ENCODE results near the gene WWP2. TPM values are rescaled to one million over a fixed set of nuclear protein-coding genes. Genes with fewer than 3 reads are reported as not detected.
A peak's percentile ranks its signal among the peaks of the same experiment; 100 is the strongest.

WWP2 gene
- polyA plus RNA-seq, 3 donors = 29.6 to 54.4 (median 46.0) TPM

- Mint-ChIP-seq H3K4me3 (peak overlapping the region; percentile 99 to 100), H3K36me3 (peaks cover 23 to 35% of the 10 kb centered on the region in 2 donors), H3K27ac (peak overlapping the region in 4 of 7 donors; percentile 92 to 98 (median 96)), H3K4me1 (peaks cover 16% of the 10 kb centered on the region), H3K27me3 (ENCODE audit: low read depth in 3 of 3) (peaks cover 0 to 5% (median 3%) of the 10 kb centered on the region in 3 donors), H3K9me3 (peaks cover 0 to 5% (median 0%) of the 10 kb centered on the region in 7 donors)
- intact Hi-C loops (cut with micrococcal nuclease) = loop anchor here (2.0 to 10.0 kb wide), 3 partner anchors 42 to 359 kb away; no protein-coding TSS in a partner anchor
- H2AFZ ChIP-seq (ENCODE audit: insufficient read depth, low read depth, low read length, poor library complexity, severe bottlenecking) = peak overlapping the region; percentile 98
- H3K27me3 ChIP-seq (ENCODE audit: control insufficient read depth in 2 of 2, insufficient read depth in 2 of 2, low read length in 2 of 2) = no peaks in the 10 kb centered on the region
- DNase-seq = no peak
- peak overlapping the region; percentile 73 to 88 (median 87) for H3K4me3 ChIP-seq (replicated peaks in 1 of 3; ENCODE audit: low read depth in 2 of 3, low read length in 3 of 3)
- H3K4me1 ChIP-seq (ENCODE audit: control insufficient read depth in 1 of 2, insufficient read depth in 2 of 2, low read length in 2 of 2) = peaks cover 13% of the 10 kb centered on the region in 2 donors
- H3K9ac ChIP-seq (ENCODE audit: insufficient read depth, low read length, poor library complexity, severe bottlenecking) = peak overlapping the region; percentile 87
- H3K9me3 ChIP-seq (replicated peaks in 1 of 2; ENCODE audit: control insufficient read depth in 1 of 2, insufficient read depth in 1 of 2, low read length in 2 of 2) = no peaks in the 10 kb centered on the region
- no peaks in the 10 kb centered on the region for H4K20me1 ChIP-seq (ENCODE audit: insufficient read depth, low read length)
- peak overlapping the region; percentile 54 to 93 for H3K27ac ChIP-seq (ENCODE audit: low read depth in 1 of 2, low read length in 2 of 2)
- no peak for TF ChIP-seq CTCF (IDR thresholded peaks at IDR 0.05)
- H3K36me3 ChIP-seq (replicated peaks in 1 of 2; ENCODE audit: control insufficient read depth in 1 of 2, insufficient read depth in 2 of 2, low read length in 2 of 2) = peaks cover 18 to 32% of the 10 kb centered on the region in 2 donors
- peaks cover 28% of the 10 kb centered on the region for H3K79me2 ChIP-seq (ENCODE audit: insufficient read depth, low read length)
- 5% methylated on average over 3 of the region's 4 CpGs for WGBS (ENCODE audit: insufficient coverage)
- H3K4me2 ChIP-seq (replicated peaks; ENCODE audit: extremely low read depth, low read length, poor library complexity, severe bottlenecking) = peak overlapping the region; percentile 87
Observed at GRCh38 chr16:69754143-69754468, 8.0 kb upstream of the WWP2 start.

GRCh38 chr16:69754469-69755310 lies 7.4 kb upstream of the WWP2 start, which contains the start of gene NOB1:
Gene NOB1 (minus strand): TSS chr16:69754926. CDS start chr16:69754910, 16 bp downstream.
- Histone ChIP-seq H3K79me2 (ENCODE audit: insufficient read depth, low read length) (peaks cover 28% of the 10 kb centered on the region), H3K4me1 (ENCODE audit: control insufficient read depth in 1 of 2, insufficient read depth in 2 of 2, low read length in 2 of 2) (peaks cover 13% of the 10 kb centered on the region in 2 donors), H3K4me3 (replicated peaks in 1 of 3; ENCODE audit: low read depth in 2 of 3, low read length in 3 of 3) (peak within 1 kb of the TSS; percentile 73 to 88 (median 87)), H3K27ac (ENCODE audit: low read depth in 1 of 2, low read length in 2 of 2) (peak within 1 kb of the TSS; percentile 54 to 93), H4K20me1 (ENCODE audit: insufficient read depth, low read length) (no peaks in the 10 kb centered on the region), H3K9ac (ENCODE audit: insufficient read depth, low read length, poor library complexity, severe bottlenecking) (peak within 1 kb of the TSS; percentile 87), H3K9me3 (replicated peaks in 1 of 2; ENCODE audit: control insufficient read depth in 1 of 2, insufficient read depth in 1 of 2, low read length in 2 of 2) (no peaks in the 10 kb centered on the region), H2AFZ (ENCODE audit: insufficient read depth, low read depth, low read length, poor library complexity, severe bottlenecking) (peak within 1 kb of the TSS; percentile 98), H3K4me2 (replicated peaks; ENCODE audit: extremely low read depth, low read length, poor library complexity, severe bottlenecking) (peak within 1 kb of the TSS; percentile 87), H3K27me3 (ENCODE audit: control insufficient read depth in 2 of 2, insufficient read depth in 2 of 2, low read length in 2 of 2) (no peaks in the 10 kb centered on the region), H3K36me3 (replicated peaks in 1 of 2; ENCODE audit: control insufficient read depth in 1 of 2, insufficient read depth in 2 of 2, low read length in 2 of 2) (peaks cover 13 to 26% of the 10 kb centered on the region in 2 donors)
- peak within 1 kb of the TSS; percentile 99 to 100 for H3K4me3 Mint-ChIP-seq
- peaks cover 19 to 29% of the 10 kb centered on the region in 2 donors for H3K36me3 Mint-ChIP-seq
- peak; percentile 97 to 99 (median 98) for DNase-seq
- H3K27me3 Mint-ChIP-seq (ENCODE audit: low read depth in 3 of 3) = peaks cover 3 to 5% (median 3%) of the 10 kb centered on the region in 3 donors
- peak within 1 kb of the TSS; percentile 90 to 98 (median 94) for H3K27ac Mint-ChIP-seq
- peaks cover 0 to 5% (median 0%) of the 10 kb centered on the region in 7 donors for H3K9me3 Mint-ChIP-seq
- under 1% methylated on average over 55 of the region's 58 CpGs for WGBS (ENCODE audit: insufficient coverage)
- peak; percentile 96 for TF ChIP-seq CTCF (IDR thresholded peaks at IDR 0.05)
- peaks cover 16% of the 10 kb centered on the region for H3K4me1 Mint-ChIP-seq
- intact Hi-C loops (cut with micrococcal nuclease) = loop anchor here (2.0 to 10.0 kb wide), 3 partner anchors 42 to 360 kb away; no protein-coding TSS in a partner anchor
